GM19397 (cell line): ENCODE measurements around the gene TMEM259.

Source experiments
- ATAC-seq: cut with Tn5 transposase; IDR thresholded peaks from one replicate; pipeline ENCODE4 v1.9.1; 2021; ENCODE audit warnings: mild to moderate bottlenecking, moderate library complexity; ENCODE audit not compliant: unreplicated experiment

TMEM259 gene

DNA sequence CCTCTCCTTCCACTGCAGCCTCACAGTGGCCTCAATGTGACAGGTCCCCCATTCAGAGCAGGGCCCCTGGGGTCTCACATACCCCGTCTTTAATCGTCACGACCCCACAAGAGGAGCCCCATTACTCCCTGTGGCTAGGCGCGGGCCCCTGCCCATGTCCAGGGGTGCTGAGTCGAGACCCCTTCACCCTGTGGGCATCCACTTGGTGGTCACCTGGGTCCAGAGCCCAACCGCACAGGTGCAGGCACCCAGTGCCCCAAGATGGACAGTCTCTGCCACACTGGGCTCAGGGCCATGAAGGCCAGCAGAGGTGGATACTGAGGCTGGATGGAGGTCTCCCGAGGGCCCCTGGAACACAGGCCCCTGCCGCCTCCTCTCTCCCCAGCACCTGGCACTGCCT, 3.0 kb downstream of the TMEM259 start:
- no peak for ATAC-seq

DNA sequence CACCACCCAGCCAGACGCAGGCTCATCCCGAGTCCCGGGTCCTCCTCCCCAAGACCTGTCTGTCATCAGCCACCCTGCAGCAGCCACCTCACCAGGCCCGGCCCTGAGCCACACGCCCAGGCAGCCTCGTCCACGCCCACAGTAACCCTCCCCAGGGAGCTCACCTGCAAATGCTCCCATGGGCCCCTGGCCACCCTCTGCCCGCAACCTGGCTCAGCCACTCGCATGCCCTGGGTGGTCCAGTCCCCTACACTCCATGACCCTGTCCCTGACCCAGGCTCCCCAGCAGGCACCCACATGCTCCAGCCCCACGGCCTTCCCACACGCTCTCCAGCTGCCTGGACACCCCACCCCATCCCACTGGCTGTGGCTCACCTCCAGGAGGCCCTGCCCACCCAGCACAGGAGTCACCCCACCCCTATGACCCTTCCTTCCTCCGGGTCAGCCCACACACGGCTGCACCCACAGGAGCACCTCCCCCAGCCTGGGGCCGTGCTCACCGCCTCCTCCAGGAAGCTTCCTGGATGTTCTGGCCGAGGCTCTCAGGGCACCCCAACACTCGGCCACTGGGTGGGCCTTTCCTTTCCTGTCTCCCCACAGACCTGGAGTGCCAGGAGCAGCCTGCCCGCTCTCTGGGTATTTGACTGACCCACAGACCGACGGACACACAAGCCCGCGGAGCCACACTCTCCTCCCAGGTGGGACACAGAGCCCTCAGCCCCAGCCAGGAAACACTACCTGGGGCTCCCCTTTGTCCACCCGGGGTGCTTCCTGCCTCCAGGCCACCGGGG, 3.6 kb downstream of the TMEM259 start:
- no peak for ATAC-seq

DNA sequence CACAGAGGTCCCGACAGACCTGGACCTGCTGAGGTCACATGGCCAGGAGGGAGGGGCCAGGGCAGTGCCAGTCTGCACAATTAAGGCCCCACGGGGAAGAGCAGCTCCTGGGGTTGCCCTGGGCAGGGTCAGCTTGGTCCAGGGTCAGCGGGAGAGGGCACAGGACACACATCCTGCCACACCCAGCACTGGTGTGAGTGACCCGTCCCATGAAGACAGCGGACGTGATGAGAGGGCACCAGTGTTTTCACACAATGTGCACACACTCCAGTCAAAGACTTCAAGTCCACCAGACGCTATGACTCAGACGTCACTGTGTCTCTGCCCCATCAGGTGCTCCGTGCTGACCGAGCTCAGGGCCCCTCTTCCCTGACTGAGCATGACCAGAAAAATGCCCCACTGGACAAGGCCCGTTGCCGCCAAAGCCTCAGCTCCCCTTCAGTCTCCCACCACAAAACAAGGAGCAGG, 4.2 kb downstream of the TMEM259 start:
- no peak for ATAC-seq

DNA sequence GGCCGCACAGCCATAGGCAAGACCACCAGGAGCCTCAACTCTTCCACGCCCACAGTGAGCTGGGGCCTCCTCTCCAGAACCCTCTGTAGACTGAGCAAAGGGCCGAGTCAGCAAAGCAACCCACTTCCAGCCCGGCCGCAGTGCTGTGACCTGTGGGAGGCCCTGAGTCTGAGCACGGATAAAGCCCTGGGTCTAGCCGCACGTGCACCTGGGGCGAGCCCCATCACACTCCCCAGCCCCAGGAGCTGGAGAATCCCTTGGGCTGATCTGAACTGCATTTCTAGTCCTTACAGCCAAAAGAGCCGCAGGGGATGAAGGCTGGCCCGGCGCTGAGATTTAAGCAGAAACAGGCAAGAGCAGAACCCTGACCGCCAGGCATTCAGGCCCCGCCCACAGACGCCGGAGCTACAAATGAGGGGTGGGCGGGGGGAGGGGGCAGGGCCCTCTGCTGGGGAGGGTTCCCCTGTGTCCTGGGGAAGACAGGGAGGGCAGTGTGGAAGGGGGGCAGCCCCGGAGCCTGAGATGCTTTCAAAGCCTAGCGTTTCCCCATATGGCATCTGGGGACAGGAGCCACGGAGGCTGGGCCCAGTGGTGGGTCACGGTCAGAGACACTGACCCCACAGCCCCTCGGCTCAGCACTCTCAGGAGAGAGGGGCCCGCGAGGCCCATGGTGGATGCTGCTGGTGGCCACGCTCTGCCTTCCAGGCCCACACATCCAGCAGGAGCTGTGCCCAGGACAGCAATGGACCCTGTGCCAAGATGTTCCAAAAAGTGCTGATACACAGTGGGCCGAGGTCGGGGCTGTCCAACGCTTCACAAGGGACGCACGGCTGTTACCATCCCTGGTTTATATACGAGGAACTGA, 4.9 kb downstream of the TMEM259 start:
- ATAC-seq, result no peak

DNA sequence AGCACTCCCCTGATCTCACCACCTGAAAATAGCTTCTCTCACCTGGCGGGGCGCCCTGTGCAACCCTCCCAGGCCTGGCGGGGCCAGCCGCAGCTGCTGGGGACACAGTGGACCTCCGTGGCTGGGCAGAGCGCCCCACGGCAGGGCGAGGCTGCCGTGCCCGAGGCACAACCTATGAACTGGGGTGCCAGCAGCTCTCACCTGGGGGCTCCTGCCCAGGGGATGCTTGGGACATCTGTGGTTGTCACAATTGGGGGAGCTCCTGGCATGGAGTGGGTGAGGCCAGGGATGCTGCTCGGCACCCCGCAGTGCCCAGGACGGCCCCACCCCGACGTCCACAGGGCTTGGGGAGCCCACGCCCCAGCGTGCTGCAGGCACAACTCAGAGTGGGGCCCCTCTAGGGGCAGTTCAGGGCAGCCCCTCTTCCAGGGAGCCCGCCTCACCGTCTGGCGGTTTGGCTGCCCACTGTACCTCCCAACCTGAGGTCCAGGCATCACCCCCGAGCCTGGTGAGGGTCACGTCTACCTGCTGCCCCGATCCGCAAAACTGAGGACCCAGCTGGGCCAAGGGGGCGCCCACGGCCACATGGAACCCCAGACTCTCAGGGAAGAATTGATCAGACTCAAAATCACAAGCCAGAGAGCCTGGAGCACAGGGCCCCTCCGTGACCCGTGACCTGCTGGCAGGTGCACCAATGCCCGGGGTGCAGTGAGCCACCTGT, 5.7 kb downstream of the TMEM259 start:
- ATAC-seq, result no peak

DNA sequence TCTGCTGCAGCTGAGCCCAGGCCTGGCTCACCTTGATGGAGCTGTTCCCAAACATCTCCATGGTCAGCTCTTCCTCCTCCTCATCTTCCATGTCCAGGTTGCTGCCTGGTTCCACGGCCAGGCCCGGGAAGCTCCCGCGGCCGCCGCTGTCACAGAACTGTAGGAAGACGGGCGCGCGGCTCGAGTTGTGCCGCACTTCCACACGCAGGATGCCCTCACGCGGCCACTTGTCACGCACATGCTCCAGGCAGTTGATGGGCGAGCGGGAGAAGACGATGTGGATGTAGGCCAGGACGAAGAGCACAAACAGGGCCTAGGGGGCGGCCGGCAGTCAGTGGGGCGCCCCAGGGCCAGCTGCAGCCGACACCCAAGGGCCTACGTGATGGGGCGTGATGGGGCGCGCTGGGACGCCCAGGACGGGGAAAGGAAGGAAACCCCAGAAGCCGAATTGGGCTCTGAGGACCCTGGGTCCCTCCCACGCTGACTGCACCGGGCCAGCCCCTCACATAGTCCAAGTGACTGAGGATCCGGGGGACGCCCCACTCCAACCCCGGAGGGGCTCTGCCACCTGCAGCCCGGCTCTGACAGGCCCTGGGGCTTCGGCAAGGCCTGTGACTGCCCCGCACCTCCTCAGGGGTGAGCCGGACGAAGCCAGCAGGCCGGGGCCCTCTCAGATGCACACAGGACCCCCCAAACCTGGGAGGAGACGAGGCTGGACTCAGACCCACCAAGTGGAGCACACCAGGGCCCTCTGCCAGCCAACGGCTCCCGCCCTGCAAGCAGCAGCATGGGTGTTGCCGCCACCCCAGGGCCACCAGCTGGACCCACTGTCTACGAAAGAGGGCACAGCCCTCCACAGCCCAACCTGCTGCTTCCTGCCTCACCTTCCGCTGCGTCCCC, 6.5 kb downstream of the TMEM259 start:
- no peak for ATAC-seq

DNA sequence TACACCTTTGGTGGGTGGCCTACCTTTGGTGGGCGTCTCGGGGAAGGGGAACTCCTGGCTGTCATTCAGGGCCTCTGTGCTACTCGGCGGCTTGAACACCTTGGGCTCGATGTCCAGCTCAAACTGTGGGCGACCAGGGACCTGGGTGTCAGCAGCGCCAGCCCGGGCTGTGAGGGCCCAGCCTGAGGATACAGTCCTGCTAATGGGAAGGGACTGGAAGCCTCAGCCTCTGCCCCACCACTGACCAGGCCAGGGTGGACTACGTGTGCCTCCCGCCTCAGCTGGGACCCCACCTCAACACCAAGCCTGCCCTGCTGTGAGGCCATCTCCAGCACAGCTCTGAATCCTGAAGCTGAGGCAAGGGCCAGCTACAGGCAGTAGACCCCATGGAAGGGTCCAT, 7.7 kb downstream of the TMEM259 start:
- ATAC-seq, result no peak

DNA sequence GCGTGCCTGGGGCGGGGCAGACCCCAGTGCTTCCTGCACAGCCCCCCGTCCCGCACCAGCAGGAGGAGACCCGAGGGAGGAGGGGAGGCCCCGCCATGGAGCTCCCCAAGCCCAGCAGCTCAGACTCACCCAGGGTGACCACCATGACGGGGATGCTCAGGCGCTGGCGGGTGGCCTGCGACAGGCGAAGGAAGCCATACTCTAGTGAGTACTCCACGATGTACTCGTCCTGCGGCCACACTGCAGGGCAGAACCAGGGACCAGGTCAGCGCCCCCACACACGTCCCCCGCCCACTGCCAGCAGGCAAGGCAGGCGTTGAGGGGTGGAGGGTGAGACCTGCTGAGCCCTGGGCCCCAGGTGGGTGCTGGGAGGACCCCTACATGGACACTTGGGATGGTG, 8.6 kb downstream of the TMEM259 start:
- ATAC-seq, result no peak

DNA sequence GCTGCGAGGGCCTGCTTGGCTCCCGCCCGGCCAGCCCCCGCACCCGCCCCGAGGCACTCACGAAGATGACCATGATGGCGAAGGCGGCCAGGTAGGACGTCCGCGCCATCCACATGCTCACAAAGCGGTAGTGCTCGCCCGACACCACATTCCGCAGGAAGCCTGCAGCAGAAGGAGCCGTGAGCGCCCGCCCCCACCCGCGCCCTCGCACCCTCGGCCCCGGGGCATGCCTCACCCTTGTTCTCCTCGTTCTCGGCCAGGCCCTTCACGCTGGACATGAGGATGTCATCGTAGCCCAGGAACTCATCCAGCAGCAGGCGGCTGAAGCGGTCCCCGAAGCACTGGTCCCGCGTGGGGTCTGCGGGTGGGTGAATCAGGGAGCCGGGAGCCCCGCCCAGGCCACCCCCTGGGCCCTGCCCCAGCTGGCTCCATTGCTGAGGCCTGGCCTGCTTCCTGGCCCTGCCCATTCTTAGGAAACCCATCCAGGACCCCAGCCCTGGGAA, 9.0 kb downstream of the TMEM259 start:
- no peak for ATAC-seq

DNA sequence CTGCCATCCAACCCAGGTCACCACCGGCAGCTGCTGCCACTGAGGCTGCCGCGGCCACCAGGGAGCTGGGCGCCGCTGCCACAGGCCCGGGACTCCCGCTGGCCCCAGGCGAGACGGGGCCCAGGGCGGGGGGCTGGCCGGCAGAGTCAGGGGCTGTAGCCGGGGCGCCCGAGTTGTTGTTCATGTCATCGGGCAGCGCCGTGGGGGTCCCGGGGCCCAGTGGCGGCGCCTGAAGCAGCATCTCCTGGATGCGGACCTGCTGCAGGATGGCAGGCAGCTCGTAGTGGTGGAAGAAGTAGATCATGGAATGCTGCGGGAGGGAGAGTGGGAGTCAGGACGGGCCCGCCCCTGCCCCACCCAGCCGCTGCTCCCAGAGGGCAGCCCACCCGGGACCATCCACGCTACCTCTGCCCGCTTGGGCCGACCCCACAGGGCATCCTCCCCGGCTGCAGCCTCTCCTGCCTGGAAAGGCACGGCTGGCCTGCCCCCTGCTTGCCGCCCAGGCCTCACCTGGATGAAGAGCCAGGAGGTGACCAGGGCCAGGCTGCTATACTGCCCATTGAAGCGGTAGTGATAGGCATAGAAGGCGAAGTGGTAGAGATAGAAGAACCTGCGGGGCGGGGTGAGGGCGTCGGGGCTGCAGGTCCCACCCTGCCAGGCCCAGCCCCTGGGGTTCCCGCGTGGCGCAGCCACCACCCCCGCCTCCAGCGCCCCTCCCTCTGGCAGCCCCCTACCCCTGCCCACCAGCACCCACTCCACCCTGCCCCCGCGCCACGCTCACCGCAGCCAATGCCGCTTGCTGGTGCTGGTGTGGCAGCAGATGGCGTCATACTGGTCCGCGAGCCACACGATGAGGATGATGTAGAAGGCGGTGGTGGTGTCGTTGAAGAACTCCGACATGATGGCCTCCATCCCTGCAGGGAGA, 10.1 kb downstream of the TMEM259 start:
- ATAC-seq, result no peak

DNA sequence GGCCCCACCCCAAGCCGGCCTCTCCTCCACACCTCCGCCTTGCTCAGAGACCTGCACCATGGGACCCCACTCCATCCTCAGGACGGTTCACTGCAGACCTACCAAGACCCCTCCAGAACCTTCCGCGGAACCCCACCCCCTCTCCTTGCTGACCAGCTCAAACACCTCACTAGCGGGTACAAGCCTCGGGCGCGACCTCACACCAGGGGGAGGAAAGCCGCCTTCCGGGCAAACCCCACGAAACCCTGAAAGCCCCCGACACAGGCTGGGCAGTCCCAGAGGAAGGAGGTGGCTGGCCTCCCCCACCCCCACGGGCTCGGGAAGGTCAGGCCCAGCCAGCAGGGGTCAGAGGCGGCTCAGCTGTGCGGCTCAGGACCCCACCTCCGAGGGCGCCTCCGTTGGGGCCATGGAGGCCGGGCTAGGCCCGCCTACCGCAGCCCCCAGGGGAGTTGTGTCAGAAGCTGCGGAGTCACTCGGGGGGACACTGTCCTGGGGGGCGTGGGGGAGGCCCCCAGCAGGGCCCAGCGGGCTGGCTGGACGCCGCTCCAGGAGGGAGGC, 10.9 kb downstream of the TMEM259 start:
- ATAC-seq, result no peak

DNA sequence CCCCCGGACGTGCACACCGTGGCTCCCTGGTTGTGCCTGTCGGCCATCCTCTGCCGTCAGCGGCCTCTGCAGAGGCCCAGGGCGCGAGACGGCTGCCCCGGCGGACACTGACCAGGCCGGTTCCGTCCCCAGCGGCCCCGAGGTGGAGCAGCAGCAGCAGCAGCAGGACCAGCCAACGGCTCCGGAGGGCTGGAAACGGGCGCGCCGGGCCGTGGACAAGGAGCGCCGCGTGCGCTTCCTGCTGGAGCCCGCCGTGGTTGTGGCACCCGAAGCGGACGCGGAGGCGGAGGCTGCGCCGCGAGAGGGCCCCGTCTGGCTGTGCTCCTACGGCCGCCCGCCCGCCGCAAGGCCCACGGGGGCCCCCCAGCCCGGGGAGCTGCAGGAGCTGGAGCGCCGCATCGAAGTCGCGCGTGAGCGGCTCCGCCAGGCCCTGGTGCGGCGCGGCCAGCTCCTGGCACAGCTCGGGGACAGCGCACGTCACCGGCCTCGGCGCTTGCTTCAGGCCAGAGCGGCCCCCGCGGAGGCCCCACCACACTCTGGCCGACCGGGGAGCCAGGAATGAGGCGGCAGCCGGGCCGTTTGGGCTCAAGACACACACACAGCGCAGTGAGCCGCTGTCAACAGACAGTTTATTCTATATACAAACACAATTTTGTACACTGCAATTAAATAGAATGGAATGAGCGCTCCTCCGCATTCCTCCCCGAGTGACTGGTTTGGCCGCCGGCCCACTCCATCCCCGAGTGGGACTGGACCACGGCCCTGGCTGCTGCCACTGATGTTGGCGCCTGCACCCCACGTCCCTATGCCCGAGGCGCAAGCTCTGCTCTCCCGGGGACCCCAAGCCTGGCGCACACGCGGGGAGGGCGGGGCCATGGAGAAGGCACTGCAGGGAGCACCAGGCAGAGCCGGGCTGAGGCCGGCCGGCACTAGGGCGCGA, 11.6 kb downstream of the TMEM259 start:
- no peak for ATAC-seq

DNA sequence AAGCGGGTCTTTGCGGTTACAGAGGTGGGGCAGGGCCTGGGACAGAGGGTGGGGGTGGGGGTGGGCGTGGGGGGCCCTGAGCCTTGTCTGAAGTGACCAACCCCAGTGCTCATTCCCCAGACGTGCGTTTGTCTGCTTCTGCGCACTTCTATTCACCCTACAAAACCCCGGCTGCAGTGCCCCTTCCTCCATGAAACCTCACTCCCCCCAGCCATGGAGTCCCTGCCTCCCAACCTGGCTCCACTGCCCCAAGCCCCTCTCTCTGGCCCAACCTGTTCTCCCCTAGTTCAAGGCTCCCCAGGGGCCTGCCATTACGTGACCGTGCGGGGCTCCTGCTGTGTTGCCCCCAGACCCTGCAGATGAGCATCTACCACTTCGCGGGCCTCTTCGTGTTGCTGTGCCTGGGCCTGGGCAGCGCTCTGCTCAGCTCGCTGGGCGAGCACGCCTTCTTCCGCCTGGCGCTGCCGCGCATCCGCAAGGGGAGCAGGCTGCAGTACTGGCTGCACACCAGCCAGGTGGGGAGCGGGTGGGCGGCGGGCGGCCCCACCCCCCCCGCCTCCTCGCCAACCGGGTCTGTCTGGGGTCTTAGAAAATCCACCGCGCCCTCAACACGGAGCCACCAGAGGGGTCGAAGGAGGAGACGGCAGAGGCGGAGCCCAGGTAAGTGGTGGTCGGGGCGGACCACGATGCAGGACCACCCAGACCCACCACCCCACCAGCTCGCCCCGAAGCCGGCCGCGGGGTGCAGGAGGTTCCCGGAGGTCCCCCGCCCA, 12.5 kb downstream of the TMEM259 start:
- no peak for ATAC-seq

DNA sequence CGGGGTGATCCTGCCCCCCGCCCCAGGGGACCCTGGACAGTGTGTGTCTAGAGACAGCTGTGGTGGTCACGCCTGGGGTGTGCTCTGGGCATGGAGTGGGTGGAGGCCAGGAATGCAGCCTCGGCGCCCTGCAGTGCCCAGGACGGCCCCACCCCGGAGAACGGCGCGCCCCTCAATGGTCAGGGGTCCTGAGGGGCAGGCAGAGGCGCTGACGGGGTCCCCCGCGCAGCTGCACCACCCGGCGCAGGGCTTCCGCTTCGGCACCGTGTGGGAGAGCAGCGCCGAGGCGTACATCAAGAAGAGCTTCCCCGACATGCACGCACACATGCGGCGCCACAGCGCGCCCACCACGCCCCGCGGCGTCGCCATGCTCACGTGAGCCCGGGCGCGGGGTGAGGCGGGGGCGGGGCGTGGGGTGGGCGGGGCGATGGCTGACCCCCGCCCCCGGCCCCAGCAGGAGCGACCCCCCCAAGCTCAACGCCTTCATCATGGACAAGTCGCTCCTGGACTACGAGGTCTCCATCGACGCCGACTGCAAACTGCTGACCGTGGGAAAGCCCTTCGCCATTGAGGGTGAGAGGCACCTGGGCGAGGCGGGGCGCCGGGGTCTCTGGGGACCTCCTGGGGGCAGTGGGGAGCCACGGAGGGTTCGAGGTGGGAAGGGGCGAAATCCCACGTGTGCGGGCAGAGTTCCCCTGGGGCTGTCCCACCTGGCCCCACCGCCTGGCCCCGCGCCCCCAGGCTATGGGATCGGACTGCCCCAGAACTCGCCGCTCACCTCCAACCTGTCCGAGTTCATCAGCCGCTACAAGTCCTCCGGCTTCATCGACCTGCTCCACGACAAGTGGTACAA, 13.3 kb downstream of the TMEM259 start:
- ATAC-seq, result no peak

DNA sequence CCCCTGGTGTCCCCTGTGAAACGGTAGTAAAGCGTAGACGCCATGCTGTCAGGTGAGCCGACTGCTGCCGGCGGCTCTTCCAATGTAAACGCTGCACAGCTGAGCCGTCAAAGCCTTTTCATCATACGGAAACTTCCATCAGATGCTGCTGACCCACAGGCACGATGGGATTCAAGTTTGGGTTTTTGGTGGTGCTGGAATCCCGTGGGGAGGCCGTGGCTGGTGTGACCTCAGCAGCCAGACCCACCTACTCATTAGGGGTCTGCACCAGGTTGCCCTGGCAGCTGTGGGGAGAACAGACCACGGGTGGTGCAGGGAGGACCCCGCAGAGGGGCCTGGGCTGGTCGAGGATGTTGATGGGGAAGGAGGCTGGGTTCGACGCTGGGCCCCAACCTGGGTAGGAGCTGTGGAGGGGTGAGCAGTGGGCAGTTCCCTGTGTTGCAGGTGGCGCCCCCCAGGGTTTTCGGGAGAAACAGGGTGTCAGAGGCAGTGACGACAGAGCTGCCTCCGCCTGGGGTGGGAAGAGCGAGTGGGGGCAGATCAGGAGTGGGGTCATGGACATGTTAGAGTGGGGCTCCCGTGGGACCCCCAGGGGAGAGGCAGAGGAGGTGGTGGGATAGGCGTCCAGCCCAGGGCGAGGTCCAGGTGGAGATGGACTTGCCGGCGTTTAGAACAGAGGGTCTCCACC, 14.1 kb downstream of the TMEM259 start:
- no peak for ATAC-seq
